Erythroblast (primary cell): ENCODE results near the gene MS4A15.

Experiments used
- GATA1 ChIP-seq: IDR thresholded peaks from 2 replicates; pipeline ENCODE4 v1.6.1; 2011; ENCODE audit warnings: low read depth, mild to moderate bottlenecking, control low read depth, low read length, moderate library complexity
- POLR2A ChIP-seq: IDR thresholded peaks from 2 replicates; pipeline ENCODE4 v1.6.1; 2011; ENCODE audit warnings: mild to moderate bottlenecking, low read length

- TF ChIP-seq POLR2A (no peak), GATA1 (no peak)
Measured at GRCh38 chr11:60769273-60769672, 12.6 kb downstream of the MS4A15 start.
